Measurements from ENCODE around the gene DMD. TPM values are rescaled to one million over a fixed set of nuclear protein-coding genes. Genes with fewer than 3 reads are reported as not detected.
"Not testable (repeated sequence)": the region's sequence is repeated elsewhere in the genome, so short reads cannot be mapped to it uniquely, and the experiment has no call there.

Gene DMD
- total RNA-seq, 1 donor from 2014 or later: 4.0 TPM

GRCh38 chrX:32045149-32045548, 1166.2 kb downstream of the DMD start:
- no peak for DNase-seq (ENCODE audit: low read depth)

DNA sequence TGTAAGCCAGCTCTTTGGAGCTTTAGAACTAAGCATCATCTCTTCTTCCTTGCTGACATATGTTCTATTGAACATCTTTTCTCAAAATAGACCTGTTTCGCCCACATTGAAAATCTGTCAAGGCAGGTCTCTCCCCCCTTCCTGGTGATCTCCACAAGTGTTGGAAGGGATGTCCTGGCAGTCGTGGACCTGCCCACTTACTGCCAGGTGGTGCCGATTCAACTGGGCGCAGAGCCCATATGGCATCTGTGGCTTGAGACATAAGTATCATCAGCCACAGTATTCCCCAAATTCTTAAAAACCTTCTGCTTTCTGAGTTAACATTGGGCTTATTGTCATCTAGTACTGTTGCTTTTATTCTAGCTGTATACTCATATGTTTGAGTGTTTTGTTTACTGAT, 1170.2 kb downstream of the DMD start:
- DNase-seq (ENCODE audit: low read depth): no peak

DNA sequence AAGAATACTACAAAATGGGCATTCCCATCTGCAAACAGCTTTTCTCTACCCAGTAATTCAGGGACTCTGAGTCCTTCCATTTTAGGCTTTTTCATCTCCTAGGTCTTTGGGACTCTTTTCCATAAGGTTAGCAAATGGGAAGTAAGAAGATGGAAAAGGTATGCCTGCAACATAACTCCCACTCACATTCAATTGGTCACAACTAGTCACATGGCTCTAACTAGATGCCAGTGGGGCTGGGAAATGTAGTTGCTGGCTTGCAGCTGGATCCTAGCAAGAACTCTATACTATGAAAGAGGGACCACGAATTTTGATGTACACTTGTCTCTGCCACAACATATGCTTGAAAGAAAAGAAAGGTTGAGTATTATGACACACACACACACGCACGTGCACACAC, 1184.6 kb downstream of the DMD start:
- no peak for DNase-seq (ENCODE audit: low read depth)

DNA sequence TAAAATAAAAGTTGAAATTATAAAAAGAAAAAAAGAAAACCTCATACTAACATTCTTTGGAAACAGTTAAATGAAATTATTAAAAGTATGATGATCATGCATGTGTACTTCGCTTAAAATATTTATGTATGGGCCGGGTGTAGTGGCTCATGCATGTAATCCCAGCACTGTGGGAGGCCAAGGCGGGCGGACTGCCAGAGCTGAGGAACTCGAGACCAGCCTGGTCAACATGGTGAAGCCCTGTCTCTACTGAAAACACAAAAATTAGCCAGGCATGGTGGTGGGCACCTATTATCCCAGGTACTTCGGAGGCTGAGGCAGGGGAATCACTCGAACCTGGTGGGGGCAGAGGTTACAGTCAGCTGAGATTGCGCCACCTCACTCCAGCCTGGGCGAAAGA, 1187.3 kb downstream of the DMD start:
- no peak for DNase-seq (ENCODE audit: low read depth)

GRCh38 chrX:32016195-32016594, 1195.2 kb downstream of the DMD start:
- DNase-seq (ENCODE audit: low read depth): no peak

DNA sequence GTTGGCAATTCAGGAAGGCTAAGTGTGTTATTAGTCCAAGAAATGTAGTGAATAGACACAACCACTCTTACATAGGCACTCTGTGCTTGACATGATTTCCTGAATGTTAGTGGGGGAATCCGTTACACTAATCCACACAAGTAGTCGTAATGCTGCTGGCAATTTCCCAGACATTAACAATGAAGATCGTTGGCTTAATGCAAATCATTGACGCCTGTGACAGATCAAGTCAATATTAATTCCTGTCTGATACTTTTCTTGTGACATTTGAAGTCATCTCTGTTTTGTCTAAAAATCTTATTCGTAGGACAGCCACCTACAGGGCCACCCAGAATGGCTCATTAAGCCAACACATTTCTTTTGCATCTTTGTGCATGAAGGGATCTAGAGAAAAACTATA, 1200.4 kb downstream of the DMD start:
- DNase-seq (ENCODE audit: low read depth): no peak

- DNase-seq (ENCODE audit: low read depth): no peak
These were observed 1201.1 kb downstream of the DMD start for GRCh38 chrX:32010212-32010611.

DNA sequence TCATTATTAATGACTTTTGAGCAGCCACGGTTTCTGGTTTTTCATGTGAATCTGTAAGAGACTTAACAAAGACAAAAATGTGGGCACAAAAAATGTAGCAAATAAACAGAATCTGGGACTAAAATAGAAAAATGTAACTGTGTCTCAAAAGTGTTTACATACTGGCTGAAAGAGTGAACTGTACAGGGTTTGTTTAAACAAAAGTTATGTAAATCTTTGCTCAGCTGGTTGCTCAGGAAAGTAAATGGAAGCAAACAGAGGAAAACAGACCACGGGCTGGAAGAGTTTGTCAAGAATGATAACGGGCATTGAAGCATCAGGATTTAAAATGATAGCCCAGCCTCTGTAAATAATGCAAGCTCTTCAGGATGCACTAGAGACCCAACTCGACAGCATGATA, 1217.7 kb downstream of the DMD start:
- DNase-seq (ENCODE audit: low read depth): no peak

DNA sequence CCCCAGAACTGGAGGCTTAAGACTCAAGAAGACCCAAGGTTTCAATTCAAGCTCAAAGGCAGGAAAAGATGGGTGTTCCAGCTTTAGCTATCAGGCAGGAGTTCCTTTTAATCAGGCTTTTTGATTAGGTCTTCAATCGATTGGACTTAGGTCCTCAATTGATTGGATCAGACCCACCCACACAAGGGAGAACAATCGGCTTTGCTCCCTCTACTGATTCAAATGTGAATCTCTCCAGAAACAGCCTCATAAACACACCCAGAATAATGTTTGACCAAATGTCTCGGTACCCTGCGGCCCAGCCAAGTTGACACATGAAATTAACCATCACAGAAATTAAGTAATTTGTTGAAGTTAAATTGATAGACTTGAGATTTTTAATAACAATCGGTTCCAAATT, 1222.4 kb downstream of the DMD start:
- no peak for DNase-seq (ENCODE audit: low read depth)

DNA sequence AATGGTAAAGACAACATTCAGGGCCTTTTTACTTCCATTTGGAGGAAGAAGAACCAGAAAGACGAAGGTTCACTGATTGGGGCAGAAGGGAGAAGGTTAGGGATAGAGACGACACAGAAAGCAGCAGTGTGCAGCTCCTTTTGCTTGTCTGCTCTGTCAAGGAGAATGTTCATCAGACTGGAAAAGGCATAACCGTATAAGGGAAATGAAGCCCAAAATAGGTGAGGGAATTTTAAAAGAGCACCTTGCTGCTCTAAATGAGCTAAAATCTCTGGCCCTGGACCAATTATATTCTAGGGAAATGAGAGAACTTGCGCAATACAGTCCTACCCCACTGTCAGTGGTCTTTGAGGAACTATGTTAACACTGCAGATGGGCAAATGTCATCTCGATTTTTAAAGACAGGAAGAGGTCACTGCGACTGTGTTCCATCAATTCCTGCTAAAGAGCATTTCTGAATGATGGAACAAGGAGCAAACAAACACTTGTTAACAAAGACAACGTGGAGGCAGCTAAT, 1229.7 kb downstream of the DMD start:
- no peak for DNase-seq (ENCODE audit: low read depth)

GRCh38 chrX:31969714-31970113, 1241.6 kb downstream of the DMD start:
- peak; percentile 74 for DNase-seq (ENCODE audit: low read depth)

- no peak for DNase-seq (ENCODE audit: low read depth)
These were observed 1249.1 kb downstream of the DMD start for GRCh38 chrX:31962256-31962655.

GRCh38 chrX:31934842-31935370, 1276.4 kb downstream of the DMD start:
- peak; percentile 21 for DNase-seq (ENCODE audit: low read depth)

DNA sequence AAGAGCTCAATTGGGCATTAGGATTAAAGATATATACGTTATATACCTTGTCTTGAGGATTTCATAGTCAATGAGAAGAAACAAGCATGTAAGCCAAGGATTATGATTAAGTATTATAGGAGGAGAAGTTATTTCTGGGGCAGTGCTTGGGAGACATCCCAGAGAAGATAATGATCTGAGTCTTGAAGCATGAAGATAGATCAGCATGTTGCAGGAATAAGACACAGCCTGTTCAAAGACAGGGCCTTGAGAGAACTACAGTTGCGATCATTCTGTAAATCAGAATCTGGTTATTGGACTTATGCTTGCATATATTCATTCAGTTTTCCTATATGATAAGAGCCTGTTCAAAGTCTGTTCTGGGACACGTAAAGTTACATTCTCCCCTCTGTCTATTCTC, 1277.3 kb downstream of the DMD start:
- no peak for DNase-seq (ENCODE audit: low read depth)

DNA sequence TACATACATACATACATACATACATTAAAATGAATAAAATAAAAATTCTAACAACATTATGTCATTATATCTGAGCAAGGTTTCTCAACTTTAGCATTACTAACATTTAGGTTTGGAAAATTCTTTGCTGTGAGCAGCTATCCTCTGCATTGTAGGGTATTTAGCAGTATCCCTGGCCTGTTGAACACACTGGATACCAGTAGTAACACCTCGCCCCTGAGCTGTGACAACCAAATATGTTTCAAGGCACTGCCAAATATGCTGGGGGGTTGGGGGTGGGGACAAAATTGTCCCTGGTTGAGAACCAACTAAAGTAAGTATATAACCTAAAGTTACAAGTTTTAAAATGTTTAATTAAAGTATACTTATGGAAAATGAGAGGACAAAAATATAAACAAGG, 1278.6 kb downstream of the DMD start:
- DNase-seq (ENCODE audit: low read depth): no peak

GRCh38 chrX:31932320-31932719, 1279.0 kb downstream of the DMD start:
- not testable (repeated sequence) for DNase-seq (ENCODE audit: low read depth)

GRCh38 chrX:31931225-31931624, 1280.1 kb downstream of the DMD start:
- DNase-seq (ENCODE audit: low read depth): peak; percentile 94

GRCh38 chrX:31929366-31929765, 1282.0 kb downstream of the DMD start:
- DNase-seq (ENCODE audit: low read depth): peak; percentile 74

DNA sequence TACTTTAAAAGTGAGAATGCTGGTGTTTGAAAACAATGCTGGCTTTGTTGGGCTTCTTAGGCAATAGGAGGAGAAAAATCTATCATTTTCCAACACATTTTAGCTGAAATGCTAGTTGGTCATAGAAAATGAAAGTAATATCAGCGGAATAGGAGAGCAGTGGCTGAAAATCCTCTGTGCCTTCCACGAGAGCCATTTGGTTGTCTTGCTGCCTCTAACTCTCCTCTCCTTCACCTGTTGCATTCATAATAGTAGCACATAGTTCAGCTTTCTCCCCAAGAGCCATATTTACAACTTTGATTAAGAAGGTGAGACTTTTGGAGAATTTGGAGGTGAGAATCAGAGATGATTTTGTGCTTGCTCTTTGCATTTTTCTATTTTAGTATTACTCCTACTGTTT, 1290.1 kb downstream of the DMD start:
- DNase-seq (ENCODE audit: low read depth): no peak

DNA sequence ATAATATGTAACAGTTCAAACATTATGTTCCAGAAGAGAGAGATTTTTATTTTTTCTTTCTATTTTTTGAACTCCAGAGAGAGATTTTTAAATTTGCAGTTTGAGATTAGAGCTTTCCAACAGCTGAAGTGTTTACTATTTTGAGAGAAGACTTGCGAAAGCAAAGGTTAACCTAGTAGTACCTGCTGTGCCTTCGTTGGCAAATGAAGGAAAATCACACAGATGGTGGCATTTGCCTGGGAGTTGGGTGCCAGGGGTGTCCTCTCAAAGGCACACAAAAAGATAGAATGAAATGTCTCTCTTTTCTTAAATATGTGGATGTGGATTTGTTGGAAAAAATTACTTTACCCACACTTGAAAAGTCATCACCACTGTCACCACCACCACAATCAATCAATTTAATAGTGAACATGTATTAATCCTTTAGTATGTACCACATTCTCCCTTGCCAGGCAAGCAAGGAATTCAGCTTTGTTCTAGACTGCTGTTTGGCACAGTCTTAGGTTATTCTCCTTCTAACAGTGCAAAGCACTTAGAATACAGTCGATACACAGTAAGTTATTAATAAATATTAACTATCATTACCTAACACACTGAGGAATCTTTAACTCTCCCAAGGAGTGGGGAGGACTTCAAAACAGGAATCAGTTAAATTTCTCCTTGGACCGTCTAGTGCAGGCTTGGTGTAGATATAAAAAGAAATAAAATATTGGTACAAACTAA, 1301.3 kb downstream of the DMD start:
- peak; percentile 22 for DNase-seq (ENCODE audit: low read depth)

DNA sequence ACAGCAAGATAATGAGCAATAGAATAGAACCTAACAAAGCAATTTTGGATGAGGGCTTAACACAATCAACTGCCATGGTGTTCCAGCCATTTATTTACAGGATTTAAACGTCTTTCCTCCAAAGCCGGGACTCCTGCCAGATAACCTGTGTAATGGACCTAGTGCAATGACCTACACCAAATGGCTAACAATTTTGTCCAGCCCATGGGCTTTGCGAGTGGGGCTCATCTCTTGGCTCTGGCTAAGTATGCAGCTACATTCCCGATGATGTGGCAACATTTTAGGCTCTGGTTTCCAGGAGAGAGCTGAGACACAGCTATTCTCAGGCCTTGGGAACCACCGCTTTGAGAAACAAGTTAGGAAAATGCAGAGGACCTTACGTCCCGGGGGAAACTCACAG, 1317.2 kb downstream of the DMD start:
- peak; percentile 58 for DNase-seq (ENCODE audit: low read depth)

DNA sequence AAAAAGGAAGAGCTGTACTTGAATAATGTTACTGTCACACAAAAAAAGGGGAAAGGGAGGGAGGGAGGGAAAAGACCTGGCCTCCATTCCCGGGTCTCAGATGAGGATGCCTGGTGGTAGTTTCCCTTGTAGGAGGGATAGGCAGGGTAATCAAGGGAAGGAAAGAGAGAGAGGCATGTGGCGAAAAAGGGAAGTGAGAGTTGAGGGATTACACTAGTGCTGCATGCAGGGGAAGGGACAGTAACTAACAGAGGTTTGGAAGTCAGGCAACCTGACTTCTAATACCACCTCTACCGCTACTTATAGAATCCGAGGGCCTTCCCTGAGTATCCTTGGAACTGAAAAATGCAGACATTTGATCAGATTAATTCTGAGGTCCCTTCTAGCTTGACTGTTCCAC, 1317.8 kb downstream of the DMD start:
- DNase-seq (ENCODE audit: low read depth): no peak

- peak; percentile 25 for DNase-seq (ENCODE audit: low read depth)
These were observed 1322.3 kb downstream of the DMD start for GRCh38 chrX:31889088-31889487.

- no peak for DNase-seq (ENCODE audit: low read depth)
These were observed 1326.8 kb downstream of the DMD start for GRCh38 chrX:31884535-31884934.
